HG03103 (cell line): ENCODE data around the gene PLEKHG2.
"Not testable (repeated sequence)": the region's sequence is repeated elsewhere in the genome, so short reads cannot be mapped to it uniquely, and the experiment has no call there.

Experiments used
- ATAC-seq: cut with Tn5 transposase; IDR thresholded peaks from one replicate; pipeline ENCODE4 v1.9.1; 2021; ENCODE audit warnings: low read depth; ENCODE audit not compliant: unreplicated experiment

Gene PLEKHG2, protein sequence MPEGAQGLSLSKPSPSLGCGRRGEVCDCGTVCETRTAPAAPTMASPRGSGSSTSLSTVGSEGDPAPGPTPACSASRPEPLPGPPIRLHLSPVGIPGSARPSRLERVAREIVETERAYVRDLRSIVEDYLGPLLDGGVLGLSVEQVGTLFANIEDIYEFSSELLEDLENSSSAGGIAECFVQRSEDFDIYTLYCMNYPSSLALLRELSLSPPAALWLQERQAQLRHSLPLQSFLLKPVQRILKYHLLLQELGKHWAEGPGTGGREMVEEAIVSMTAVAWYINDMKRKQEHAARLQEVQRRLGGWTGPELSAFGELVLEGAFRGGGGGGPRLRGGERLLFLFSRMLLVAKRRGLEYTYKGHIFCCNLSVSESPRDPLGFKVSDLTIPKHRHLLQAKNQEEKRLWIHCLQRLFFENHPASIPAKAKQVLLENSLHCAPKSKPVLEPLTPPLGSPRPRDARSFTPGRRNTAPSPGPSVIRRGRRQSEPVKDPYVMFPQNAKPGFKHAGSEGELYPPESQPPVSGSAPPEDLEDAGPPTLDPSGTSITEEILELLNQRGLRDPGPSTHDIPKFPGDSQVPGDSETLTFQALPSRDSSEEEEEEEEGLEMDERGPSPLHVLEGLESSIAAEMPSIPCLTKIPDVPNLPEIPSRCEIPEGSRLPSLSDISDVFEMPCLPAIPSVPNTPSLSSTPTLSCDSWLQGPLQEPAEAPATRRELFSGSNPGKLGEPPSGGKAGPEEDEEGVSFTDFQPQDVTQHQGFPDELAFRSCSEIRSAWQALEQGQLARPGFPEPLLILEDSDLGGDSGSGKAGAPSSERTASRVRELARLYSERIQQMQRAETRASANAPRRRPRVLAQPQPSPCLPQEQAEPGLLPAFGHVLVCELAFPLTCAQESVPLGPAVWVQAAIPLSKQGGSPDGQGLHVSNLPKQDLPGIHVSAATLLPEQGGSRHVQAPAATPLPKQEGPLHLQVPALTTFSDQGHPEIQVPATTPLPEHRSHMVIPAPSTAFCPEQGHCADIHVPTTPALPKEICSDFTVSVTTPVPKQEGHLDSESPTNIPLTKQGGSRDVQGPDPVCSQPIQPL (N-terminal part only)

GRCh38 chr19:39412100-39412866 lies at the start of gene PLEKHG2:
TSS of gene PLEKHG2 (plus strand) at chr19:39412669. CDS start at chr19:39414087, 1,418 bp downstream.
- ATAC-seq: peak; percentile 47

GRCh38 chr19:39362682-39363657 lies 49.5 kb upstream of the PLEKHG2 start:
- ATAC-seq: no peak

DNA sequence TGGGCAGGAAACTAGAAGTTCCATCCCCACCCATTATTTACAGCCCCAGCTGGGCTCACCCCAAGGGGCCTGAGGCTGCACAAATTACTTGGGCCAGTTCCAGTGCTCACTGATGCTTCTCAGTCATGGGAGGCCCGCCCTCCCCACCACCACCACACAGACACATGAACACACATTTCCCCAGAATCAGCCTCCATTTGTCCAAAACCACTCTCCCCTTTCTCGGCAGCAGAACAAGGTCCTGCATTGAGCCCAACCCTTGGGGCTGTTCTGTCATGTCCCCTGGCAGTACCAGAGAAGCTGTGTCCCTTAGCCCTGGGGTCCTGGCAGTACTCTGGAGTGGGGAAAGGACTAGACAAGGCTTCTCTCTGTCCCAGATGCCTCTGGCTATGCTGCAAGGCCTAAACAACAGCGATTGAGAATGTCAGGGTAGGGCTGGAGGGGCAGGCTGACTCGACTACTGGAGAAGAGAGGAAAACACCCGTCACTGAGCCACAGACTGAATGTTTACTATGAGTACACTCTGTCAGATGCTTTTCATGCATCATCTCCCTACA lies 48.5 kb upstream of the PLEKHG2 start:
- ATAC-seq: no peak

DNA sequence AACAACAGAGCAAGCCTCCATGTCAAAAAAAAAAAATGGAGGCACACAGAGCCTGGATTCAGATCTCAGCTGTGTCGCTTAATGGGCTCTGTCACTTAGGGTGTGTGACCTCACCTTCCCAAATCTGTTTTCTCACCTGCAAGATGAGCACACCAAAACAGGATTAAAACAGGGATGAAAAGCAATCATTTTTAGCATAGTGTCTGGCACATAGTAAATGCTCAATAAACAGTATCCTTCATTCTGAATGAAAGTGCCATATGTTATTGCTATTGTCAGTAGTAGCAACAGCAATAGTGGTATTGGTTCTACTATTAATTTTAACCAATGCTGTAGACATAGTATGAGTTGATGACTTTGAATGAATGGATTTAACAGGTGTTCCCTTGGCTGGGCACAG lies 46.9 kb upstream of the PLEKHG2 start:
- no peak for ATAC-seq

- ATAC-seq: no peak
These were observed 43.3 kb upstream of the PLEKHG2 start for GRCh38 chr19:39369200-39369599.

- ATAC-seq: no peak
These were observed 41.7 kb upstream of the PLEKHG2 start for GRCh38 chr19:39370735-39371134.

DNA sequence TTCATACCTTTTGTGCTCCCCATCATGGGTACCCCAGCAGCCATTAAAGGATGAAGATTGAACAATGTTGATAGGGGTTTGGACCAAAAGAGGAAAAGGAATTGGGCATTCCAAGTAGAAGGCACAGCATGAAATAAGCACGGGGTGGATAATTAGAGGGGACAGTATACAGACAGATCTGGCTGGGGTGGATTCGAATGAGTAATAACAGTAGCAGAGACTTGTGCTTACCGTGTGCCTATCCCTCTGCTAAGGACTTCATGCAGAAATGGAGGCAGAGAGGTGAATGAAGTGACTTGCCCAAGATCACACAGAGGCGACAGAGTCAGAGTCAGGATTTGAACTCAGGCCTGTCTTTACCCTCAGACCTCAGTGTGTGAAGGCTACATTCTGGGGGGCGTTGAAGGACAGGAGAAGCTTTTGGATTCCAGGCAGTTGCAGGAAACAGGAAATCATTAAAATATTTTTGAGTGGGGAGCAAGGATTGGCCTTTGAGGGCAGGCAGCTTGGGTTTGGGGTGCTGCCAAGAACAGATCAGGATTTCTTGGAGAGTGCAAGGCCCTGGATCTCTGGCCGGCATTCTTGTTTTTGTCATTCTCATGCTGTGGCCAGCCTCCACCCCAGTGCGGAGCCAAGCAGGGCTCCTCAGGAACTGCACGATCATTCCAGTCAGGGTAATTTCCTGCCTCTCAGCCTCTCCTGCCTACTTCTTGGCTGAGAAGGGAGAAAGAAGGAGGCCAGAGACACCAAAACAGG lies 40.2 kb upstream of the PLEKHG2 start:
- no peak for ATAC-seq

DNA sequence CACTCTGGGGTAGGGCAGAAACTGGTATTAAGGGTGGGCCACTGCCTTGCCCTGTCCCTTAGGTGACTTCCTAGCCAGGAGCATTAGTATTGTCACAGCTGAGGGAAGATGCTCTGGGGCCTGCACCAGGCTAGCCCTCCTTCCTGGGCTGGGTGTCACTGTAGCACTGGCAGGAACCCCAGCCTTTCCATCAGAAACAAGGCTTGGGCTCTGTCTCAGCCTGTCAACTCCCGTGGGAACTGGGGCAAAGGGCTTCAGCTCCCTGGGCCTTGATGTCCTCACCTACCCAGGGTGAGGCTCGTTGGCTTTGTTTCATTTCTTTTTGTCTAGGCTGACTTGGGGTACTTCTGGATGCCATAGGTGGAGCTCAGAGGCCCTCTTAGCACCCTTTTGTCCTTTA lies 39.5 kb upstream of the PLEKHG2 start:
- ATAC-seq: no peak

DNA sequence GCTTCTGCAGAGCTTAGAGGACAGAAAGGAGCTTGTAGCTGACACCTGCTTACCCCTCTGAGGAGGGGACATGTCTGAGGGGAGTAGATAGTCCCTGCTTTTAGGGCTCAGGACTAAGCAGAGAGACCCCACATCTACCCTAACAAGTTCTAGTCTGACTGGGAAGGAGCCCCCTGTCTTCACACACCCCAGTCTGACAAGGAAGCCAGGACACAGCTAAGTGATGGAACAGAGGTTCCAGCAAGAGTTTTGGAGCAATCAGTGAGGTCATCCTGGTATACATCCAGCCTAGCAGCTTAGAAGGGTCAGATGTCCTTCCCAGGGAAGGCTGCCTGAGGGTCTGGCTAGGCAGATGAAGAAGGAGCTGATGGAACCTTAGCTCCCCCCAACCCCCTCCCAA lies 36.5 kb upstream of the PLEKHG2 start:
- ATAC-seq: no peak

- ATAC-seq: no peak
These were observed 34.8 kb upstream of the PLEKHG2 start for GRCh38 chr19:39377373-39378362.

DNA sequence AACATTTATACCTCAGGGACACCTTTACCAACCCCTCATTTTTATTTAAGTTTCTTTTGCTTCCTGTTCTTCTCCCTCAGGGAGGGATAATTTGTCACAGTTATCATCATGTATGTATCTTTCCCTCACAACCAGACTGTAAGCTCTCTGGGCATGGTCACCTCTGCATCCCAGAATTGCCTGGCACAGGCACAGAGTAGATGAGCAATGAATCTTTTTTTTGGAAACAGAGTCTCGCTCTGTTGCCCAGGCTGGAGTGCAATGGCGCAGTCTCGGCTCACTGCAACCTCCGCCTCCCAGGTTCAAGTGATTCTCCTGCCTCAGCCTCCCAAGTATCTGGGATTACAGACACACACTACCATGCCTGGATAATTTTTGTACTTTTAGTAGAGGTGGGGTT lies 33.1 kb upstream of the PLEKHG2 start:
- not testable (repeated sequence) for ATAC-seq

DNA sequence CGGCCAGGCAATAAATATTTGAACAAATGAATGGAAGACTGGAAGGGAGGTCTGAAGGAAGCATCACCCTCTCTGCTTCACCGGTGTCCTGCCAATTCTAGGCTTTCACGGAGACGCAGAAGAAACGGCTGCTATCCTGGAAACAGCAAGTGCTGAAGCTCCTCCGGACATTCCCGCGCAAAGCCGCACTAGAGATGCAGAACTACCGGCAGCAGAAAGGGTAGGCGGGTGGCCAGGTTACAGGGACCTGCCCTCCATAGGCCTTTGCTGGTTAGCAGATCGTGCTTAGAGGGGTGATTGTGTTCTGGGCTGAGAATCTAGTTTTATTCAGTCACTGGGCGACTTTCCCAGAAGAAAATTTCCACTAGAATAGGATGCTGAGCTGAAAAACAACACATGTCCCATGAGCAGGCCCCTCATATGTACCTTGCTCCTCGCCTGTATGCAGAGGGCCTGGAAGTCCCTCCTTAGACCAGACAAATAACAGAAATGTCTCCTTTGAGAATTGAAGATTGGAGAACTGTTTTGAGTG lies 32.5 kb upstream of the PLEKHG2 start:
- ATAC-seq: no peak

DNA sequence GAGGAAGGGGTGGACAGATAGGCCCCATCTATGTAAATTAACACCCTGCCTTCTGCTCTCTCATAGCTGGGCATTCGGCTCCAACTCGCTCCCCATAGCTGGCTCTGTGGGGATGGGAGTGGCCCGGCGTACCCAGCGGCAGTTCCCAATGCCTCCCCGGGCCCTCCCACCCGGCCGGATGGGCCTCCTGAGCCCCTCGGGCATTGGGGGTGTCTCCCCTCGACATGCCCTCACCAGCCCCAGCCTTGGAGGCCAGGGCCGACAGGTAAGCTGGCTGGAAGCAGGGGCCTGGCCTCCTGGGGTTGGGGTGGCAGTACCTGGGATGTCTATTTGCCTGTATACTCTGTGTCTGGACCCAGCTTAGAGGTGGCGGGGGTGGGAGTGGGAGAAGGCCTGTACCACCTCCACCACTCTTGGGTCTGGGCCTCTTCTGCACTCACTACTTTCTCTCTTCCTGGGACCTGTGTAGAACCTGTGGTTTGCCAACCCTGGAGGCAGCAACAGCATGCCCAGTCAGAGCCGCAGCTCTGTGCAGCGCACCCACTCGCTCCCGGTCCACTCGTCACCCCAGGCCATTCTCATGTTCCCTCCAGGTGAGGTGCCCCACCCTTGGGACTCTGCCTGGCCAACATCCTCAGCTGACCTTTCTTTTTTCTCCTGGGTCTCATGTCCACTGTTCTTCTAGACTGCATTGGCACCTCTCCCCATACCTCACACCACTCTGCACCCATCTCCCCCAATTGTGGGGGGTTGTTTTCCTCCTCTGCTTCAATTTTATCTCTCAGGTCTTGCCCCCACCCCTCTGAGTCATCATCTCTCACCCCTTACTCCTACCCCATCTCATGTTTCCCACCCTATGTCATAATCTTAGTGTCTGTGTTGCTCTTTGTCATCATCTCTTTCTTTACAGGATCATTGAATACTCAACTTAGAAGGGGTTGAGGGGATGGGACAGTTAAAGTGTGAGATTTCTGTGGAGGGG lies 31.7 kb upstream of the PLEKHG2 start:
- no peak for ATAC-seq

GRCh38 chr19:39381910-39382611 lies 30.4 kb upstream of the PLEKHG2 start:
- ATAC-seq: no peak
